ENCODE results near the gene SSR2.

DNA sequence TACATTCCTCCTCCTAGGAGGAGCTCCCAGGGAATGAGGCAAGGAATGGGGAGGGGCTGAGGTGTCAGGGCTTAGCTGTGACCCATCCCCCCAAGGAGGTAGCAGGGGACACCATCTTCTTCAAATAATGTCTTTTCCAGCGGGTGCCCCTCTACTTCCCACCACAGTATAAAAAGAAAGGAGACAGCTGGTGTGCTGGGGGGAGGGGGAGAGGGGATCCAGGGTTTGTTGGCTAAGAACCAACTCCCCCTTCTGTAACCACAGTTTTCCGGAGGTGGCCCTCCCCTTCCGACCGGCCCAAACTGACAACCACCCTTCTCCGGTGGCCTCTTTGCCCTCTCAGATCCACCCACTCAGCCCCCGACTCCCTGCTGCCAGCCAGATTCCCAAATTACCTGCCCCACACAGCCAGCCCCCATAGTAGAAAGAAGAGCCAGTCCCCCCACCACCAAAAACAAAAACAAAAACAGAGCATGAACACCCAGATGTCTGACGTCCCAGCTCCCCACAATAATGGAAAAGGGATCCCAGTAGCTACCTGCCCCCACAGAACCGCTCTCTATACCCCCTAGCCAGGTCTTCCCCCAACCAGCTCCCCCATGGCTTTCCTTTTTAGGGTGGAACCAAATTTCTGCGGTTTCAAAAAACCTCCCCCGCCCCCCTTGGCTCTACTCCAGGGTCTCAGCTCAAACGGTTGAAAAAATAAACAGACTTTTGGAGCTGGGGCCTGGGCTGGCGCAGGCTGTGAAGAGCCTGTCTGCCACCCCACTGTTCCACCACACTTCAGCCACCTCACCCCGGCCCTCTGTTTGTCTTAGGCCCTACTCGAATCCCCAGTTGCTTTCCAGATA is 44.5 kb downstream of the SSR2 start:
- TF ChIP-seq POLR2AphosphoS5 (IDR thresholded peaks at IDR 0.05; ENCODE audit: borderline replicate concordance, low read depth, low read length), result no peak
- TF ChIP-seq EZH2 (IDR thresholded peaks at IDR 0.05), result no peak
- TF ChIP-seq FOXP2 (optimal IDR thresholded peaks at IDR 0.05; ENCODE audit: control extremely low read depth, extremely low read length, insufficient read depth), result peak; percentile 5

All from SK-N-MC (cell line).